HG03565 (cell line): ENCODE measurements around the gene DOCK3.

Source experiments
- ATAC-seq: cut with Tn5 transposase; IDR thresholded peaks from one replicate; pipeline ENCODE4 v1.9.1; 2021; ENCODE audit warnings: mild to moderate bottlenecking, moderate library complexity; ENCODE audit not compliant: unreplicated experiment

The DOCK3 gene

DNA sequence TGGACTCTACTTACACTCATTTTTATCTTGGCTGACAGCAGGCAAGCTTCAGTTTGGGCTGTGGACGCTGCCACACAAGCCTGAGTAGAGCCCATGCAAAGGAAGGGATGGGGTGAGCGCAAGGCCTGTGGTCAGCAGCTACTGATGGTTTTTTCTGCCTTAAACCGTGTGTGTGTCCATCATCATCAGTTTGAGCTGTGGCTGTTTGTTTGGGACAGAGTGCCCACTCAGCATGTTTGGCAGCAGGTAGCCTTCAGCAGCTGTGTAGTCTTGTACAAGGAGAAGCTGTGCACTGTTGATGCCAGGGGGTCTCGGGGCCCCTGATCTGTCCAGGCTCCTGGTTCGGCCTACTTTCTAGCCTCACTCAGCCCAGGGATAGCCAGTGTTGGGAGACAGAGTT is 719.8 kb downstream of the DOCK3 start:
- no peak for ATAC-seq

DNA sequence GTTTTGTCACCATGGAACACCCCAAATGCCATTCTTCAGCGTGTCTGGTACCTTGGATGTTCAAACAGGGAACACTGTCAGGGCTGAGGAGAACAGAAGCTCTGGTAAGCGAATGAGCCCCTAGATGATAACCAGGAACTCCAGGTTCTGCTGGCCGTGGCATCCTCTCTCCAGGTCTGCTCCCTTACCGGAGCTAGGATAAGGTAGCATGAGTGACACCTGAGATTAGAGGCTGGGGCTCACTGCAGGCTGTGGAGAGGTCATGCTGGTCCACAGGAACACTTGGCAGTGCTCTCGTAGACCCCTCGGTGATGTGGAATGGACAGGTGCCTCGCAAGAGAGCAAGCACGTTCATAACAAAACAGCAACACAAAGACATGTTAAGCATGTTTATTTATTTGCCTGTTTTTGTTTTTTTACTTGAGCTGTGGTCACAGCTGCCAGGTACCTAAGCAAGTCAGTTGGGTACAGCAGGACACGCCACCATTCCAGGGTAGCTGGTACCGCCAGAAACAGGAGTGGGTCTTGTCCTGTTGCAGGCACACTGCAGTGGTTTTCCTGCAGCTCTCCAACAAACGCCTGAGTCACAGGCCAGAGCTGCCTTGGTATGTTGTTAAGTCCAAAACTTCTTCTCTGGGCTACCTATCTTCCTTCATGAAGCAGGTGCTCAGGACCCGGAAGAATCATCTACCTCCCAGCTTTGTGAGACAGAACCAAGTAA is 720.9 kb downstream of the DOCK3 start:
- no peak for ATAC-seq

DNA sequence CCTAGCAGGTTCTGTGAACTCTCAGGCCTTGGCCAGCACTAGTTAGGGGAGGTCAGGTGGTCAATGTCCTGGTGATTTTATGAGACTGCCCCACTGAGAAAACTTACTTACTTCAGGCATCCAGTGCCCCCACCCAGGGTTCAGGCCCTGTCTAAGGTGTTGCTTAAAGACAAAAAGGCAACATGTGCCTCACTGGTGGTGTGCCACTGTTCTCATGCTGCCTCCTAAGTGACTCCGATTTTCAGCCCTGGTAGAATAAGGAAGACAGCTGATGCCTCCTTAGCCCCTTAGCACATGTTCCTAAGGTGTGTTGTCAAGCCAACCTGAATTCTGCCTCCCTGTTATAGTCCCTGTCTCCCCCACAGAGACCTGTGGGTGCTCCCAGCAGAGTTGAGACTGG is 721.7 kb downstream of the DOCK3 start:
- ATAC-seq = no peak

DNA sequence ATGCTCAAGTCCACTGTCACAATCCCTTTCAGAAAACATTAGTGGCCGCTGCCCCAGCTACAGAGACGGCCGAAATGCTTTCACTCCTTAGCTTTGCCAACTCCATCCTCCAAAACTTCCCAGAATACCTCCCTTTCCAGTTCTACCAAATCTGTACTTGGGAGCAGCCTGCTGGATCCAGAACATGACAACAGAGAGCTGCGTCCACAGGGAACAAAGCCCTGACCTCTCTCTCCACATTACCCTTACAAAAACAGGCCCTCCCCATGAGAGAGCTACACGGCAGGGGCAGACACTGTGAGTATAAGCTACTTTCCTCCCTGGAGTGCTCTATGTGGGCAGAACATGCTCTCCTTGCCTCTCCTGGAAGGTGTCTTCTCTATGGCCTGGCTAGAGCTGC is 722.7 kb downstream of the DOCK3 start:
- ATAC-seq = no peak

DNA sequence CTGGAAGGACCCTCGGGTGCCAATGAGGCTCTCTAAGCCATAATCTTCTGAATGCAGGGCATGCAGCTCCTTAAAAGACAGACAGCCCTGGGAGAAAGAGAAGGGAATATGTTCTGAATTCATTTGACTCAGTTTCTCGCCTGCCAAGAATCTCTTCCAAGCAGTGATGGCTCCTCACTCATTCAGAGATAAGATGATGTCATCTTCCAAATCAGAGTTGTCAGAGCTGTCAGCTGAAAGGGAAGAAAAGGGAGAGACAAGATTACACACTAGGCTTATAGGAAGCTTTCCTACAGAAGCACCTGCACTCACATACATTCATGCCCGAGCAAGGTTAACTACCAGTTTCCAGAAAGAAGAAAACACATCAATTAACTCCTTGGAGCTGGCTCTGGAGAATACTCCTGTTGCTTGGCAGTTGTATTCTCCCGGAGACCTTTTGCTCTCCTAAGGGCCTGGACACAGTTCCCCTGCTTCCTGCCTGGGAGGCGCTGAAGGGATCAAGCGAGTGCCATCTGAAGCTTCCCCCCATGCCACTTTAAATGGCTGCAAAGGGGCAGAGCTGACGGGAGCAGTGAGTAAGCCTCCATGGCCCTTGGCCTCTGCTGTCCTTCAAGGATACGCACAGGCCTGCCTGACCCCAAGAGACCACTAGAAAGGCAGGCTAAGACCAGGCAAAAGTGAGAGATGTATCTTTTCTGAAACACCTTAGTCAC is 724.0 kb downstream of the DOCK3 start:
- no peak for ATAC-seq

DNA sequence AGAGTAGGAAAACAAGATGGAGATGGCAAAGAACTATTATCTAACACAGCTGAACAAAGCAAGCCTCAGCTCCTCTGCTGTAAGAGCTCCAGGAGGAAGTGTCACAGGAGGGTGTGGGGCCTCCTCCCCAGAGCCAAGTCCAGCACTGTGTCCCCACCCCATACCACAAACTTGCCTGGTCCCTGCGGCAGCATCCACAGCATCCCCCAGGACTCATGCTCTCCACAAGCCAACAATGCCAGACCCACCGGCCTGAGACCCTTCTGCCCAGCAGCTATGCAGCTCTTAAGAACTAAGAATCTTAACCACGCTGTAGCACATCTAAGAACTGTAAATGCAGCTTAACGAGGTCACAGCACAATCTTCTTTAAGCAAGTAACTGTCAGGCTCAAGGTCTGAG is 725.4 kb downstream of the DOCK3 start:
- no peak for ATAC-seq

DNA sequence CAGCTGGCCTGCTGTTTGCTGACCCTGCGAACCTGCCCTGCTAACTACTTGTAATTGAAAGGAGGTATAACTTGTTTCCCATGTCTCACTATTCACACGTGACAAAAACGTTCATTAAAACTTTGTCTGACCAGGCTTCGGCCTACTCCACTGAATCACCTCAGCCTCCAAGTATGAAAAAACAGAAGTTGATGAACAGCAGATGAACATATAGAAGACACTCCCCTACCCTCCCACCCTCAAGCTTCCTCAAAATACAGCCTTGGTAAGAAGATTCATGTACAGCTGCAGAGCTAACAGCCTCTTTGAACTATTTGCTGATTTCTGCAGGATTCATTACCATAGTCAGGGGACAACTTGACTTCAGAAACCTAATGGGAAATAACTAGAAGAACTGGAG is 727.0 kb downstream of the DOCK3 start:
- ATAC-seq = no peak

DNA sequence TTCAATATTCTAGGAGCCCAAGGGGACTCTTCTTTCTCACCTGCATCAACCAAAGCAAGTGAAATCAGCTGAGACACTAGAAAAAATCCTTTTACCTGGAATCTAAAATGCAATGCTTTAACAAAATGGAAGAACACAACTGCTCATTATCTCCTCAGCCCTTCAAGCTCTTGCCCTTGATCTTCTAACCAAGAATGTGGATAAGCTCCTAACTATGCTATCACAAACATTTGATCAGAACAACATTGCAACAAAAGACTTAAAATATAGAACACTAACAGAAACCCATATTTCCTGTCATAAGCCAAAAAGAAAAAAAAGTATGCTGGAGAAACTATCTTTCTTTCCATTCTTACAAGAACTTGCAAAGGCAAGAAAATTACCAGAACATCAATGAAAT is 728.9 kb downstream of the DOCK3 start:
- ATAC-seq = no peak

DNA sequence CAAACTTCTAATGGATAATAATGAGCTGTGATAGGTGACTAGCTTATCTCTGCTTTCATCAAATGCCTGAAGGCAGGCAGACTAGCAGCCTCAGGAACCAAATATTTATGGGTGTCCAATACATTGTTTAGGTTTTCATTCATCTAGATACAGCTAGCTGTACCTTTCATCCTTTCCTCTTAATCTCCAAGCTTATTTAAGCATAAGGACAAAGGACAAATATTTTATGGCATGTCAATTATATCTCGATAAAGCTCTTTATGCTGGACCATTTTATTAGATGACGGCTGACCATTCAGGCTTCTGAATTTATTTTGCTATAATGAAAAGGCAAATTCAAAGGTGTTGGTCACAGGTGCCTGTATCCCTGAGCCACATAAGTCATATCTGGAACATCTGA is 733.3 kb downstream of the DOCK3 start:
- no peak for ATAC-seq

DNA sequence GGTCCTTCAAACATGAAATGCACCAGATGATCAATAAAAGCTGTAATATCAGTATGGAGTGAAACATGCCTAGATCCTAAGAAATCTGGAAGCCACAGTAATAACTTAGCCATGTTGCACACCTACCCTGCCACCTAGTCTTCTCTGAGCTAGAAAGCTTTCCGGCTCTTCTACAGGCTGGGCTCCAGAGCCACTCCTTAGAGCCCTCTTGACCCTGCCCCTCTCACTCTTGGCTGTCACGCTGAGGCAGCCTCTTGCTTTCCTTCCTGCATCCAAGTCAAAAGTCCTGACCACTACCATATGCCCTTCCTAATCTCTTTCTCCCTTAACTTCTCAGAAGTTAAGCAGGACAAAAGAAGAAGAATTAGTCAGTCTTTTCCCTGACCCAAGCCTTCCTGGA is 734.1 kb downstream of the DOCK3 start:
- no peak for ATAC-seq

DNA sequence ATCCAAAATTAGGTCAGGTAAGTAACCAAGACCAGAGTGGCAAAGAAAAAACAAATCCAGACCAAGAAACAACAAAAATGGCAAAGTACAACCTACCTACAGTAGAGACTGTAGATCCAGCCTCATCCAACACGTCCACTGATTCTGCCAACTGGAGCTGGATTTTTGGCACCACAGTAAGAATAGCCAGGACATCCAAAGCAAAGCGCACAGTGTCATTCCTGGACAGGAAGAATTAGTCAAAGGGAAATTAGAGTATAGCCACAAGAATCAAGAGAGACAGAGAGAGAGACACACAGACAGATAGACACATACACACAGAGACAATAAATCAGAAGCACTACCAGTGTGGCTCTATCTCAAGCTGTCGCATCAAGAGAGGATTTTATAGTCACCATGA is 747.5 kb downstream of the DOCK3 start:
- ATAC-seq = no peak

DNA sequence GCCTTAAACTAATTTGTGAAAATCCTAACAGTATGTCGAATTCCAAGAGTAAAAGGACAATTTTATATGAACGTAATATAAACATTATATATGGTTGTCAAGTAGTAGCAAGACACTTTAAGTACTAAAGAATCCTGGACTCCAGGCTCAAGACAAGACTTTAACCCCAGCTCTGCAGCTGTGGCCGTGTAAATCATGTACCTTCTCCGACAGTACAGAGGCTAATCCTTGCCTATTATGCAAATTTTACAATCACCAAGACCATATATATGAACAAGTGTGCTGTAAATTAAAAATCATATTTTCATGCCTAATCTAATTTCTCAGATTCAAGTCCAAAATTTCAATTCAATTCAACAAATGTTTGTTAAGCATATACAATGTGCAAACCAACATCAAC is 752.2 kb downstream of the DOCK3 start:
- ATAC-seq = no peak

DNA sequence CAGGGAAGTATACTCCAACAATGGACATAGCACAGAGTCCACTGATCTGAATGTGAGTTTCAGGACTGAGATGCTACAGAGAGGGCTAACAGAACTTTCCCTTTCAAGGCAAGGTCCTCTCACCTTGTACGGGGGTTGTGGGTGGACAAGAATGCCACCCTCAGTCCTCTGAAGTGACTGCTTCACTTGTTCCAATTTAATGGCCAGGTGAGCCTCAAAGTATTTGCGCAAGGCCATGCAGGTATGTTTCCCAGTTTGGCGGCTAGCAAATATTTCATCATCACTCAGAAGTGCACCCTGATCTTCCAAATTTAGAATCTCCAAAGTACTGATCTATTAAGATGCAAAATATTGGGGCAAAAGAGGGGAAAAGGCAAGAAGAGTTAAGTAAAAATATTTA is 754.4 kb downstream of the DOCK3 start:
- no peak for ATAC-seq
